GM12872 (cell line): ENCODE data around the gene C9orf57.

Source experiments
- CTCF ChIP-seq: IDR thresholded peaks from 3 replicates; pipeline ENCODE4 v1.5.1; 2011; ENCODE audit warnings: low read depth, mild to moderate bottlenecking, low read length, moderate library complexity; ENCODE audit not compliant: insufficient read depth

C9orf57 gene

GRCh38 chr9:72046630-72047456 lies 13.6 kb downstream of the C9orf57 start:
- no peak for TF ChIP-seq CTCF

- TF ChIP-seq CTCF: no peak
These were observed 16.3 kb downstream of the C9orf57 start for GRCh38 chr9:72044095-72044494.

- TF ChIP-seq CTCF: no peak
These were observed 16.8 kb downstream of the C9orf57 start for GRCh38 chr9:72043576-72043975.

- no peak for TF ChIP-seq CTCF
These were observed 17.5 kb downstream of the C9orf57 start for GRCh38 chr9:72042928-72043327.

- no peak for TF ChIP-seq CTCF
These were observed 18.6 kb downstream of the C9orf57 start for GRCh38 chr9:72041775-72042194.

- no peak for TF ChIP-seq CTCF
These were observed 19.0 kb downstream of the C9orf57 start for GRCh38 chr9:72041369-72041768.

- TF ChIP-seq CTCF: no peak
These were observed 20.9 kb downstream of the C9orf57 start for GRCh38 chr9:72039532-72039931.
